ENCODE results near the gene CABLES1.

GRCh38 chr18:23232331-23232730 lies 97.0 kb downstream of the CABLES1 start:
- no peak for TF ChIP-seq CTCF (IDR thresholded peaks at IDR 0.05; ENCODE audit: insufficient read depth, low read length, poor library complexity, severe bottlenecking)
- no peak for TF ChIP-seq EZH2phosphoT487 (conservative IDR thresholded peaks at IDR 0.05; ENCODE audit: low read length)

Data from SU-DHL-6 (cell line).